Hematopoietic multipotent progenitor cell treated with erythropoietin and hydrocortisone succinate and interleukin-3 and kit ligand, for 8 days (in vitro differentiated cells): ENCODE data around the gene RNF31.
A peak's percentile ranks its signal among the peaks of the same experiment; 100 is the strongest.

Experiments used
- DNase-seq: peaks from one replicate; pipeline ENCODE4 v3.0.0-alpha.2; 2015

RNF31 gene

GRCh38 chr14:24117179-24117578 lies 30.1 kb upstream of the RNF31 start:
- DNase-seq = no peak

GRCh38 chr14:24119691-24120090 lies 27.6 kb upstream of the RNF31 start:
- no peak for DNase-seq

- DNase-seq = no peak
Observed at GRCh38 chr14:24121210-24121609, 26.1 kb upstream of the RNF31 start.

GRCh38 chr14:24122416-24122815 lies 24.9 kb upstream of the RNF31 start:
- DNase-seq = peak; percentile 61

- peak; percentile 55 for DNase-seq
Observed at GRCh38 chr14:24122898-24123297, 24.4 kb upstream of the RNF31 start.

GRCh38 chr14:24123424-24124417 lies 23.6 kb upstream of the RNF31 start:
- DNase-seq = peak; percentile 96

GRCh38 chr14:24126939-24127338 lies 20.4 kb upstream of the RNF31 start:
- DNase-seq = no peak

GRCh38 chr14:24127673-24128072 lies 19.6 kb upstream of the RNF31 start:
- no peak for DNase-seq

GRCh38 chr14:24129410-24129998 lies 17.8 kb upstream of the RNF31 start:
- DNase-seq = no peak

- no peak for DNase-seq
Observed at GRCh38 chr14:24130380-24130716, 16.9 kb upstream of the RNF31 start, which contains the start of gene FITM1. Gene FITM1, plus strand, starts transcription at chr14:24130659. Its CDS starts 905 bp downstream, at chr14:24131564.

GRCh38 chr14:24130717-24131548 lies 16.4 kb upstream of the RNF31 start:
- no peak for DNase-seq

GRCh38 chr14:24131549-24131966 lies 15.7 kb upstream of the RNF31 start:
- DNase-seq = no peak

GRCh38 chr14:24132061-24132685 lies 15.1 kb upstream of the RNF31 start:
- no peak for DNase-seq

- DNase-seq = no peak
Observed at GRCh38 chr14:24132976-24133375, 14.3 kb upstream of the RNF31 start.

- DNase-seq = peak; percentile 56
Observed at GRCh38 chr14:24133735-24134134, 13.6 kb upstream of the RNF31 start.

GRCh38 chr14:24135584-24135833 lies 11.8 kb upstream of the RNF31 start:
- no peak for DNase-seq

- DNase-seq = peak; percentile 90
Observed at GRCh38 chr14:24135834-24136683, 11.2 kb upstream of the RNF31 start, which contains the start of gene PSME1. Gene PSME1, plus strand, starts transcription at chr14:24136194. Its CDS starts 69 bp downstream, at chr14:24136263.

GRCh38 chr14:24136684-24137528 lies 10.4 kb upstream of the RNF31 start:
- no peak for DNase-seq

- no peak for DNase-seq
Observed at GRCh38 chr14:24137529-24138395, 9.5 kb upstream of the RNF31 start.
